Central memory CD4-positive, alpha-beta T cell (primary cell): ENCODE measurements around the gene MUC5B.
"Not testable (repeated sequence)": the region's sequence is repeated elsewhere in the genome, so short reads cannot be mapped to it uniquely, and the experiment has no call there.

Experiments used
- DNase-seq: peaks from one replicate; pipeline ENCODE4 v3.0.0; 2022

The MUC5B gene

GRCh38 chr11:1234054-1234720, 11.3 kb downstream of the MUC5B start:
- DNase-seq: no peak

- no peak for DNase-seq
Observed at GRCh38 chr11:1234771-1235305, 12.0 kb downstream of the MUC5B start.

DNA sequence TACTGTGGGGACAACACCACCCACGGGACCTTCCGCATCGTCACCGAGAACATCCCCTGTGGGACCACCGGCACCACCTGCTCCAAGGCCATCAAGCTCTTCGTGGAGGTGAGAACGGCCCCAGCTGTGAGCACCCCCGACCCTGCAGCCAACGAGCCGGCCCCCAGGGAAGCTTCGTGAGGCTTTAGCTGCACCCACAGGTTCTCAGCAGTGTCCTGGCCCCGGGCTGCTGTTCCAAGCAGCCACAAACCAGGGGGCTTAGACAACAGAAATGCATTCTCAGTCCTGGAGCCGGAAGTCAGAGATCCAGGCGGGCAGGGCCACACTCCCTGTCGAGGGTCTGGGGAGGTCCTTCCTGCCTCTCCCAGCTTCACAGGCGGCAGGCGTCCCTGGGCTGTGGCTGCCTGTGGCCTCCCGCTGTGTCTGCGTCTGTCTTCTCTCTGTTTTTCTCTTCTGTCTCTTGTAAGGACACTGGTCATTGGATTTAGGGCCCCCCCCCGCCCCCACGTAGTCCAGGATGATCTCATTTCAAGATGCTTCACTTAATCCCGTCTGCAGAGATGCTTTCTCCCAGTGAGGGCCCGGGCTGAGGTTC, 12.5 kb downstream of the MUC5B start:
- no peak for DNase-seq

DNA sequence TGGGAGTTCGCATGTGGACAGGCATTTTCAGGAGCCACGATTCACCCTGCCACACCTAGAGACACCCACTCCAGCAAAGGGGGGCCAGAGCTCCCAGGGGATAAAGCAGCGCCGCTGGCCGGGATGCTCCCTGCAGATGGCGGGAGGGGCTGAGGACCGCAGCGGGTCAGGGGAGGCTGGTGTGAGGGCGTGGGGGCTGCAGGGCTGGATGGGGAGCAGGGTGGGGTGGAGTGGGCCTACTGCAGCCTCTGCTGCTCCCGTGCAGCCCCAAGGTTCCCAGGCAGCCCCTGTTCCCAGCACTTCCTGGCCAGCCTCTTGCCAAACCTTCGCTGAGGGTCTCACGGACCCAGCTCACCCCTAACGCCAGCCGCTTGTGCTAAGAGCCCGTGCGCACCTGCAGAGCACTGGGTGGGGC, 13.0 kb downstream of the MUC5B start:
- no peak for DNase-seq

GRCh38 chr11:1236316-1237127, 13.7 kb downstream of the MUC5B start:
- no peak for DNase-seq

DNA sequence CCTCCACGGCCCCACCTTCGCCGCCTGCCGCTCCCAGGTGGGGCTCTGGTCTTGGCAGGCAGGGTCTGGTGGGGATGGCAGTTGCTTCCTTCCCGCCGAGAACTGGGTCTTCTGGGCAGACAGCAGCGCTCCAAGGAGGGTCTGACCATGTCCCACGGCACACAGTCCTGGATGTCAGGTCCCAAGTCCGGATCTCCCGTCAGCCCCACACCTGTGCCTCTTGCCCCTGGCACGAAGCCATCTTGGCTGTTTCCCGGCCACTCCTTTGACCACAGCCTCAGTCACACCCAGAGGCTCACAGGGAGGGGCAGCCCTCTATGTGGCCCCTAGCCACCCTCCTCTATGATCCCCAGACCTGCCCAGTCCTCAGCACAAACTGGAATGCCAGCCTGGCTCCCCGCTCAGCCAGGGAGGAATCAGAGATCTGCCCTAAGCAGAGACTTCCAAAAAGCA, 14.3 kb downstream of the MUC5B start:
- no peak for DNase-seq

- DNase-seq: no peak
Observed at GRCh38 chr11:1237851-1238250, 15.0 kb downstream of the MUC5B start.

- no peak for DNase-seq
Observed at GRCh38 chr11:1238767-1239595, 16.1 kb downstream of the MUC5B start.

- DNase-seq: no peak
Observed at GRCh38 chr11:1239596-1240205, 16.8 kb downstream of the MUC5B start.

DNA sequence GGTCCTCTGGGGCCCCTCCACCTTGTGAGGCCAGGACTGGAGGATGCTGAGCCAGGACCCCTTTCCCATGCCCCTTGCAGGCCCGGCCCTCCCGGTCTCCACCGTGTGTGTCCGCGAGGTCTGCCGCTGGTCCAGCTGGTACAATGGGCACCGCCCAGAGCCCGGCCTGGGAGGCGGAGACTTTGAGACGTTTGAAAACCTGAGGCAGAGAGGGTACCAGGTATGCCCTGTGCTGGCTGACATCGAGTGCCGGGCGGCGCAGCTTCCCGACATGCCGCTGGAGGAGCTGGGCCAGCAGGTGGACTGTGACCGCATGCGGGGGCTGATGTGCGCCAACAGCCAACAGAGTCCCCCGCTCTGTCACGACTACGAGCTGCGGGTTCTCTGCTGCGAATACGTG, 17.9 kb downstream of the MUC5B start:
- DNase-seq: no peak

DNA sequence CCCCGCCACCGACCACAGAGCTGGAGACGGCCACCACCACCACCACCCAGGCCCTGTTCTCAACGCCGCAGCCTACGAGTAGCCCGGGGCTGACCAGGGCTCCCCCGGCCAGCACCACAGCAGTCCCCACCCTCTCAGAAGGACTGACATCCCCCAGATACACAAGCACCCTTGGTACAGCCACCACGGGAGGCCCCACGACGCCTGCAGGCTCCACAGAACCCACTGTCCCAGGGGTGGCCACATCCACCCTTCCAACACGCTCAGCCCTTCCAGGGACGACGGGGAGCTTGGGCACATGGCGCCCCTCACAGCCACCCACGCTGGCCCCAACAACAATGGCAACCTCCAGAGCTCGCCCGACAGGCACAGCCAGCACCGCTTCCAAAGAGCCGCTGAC, 18.8 kb downstream of the MUC5B start:
- DNase-seq: no peak

- DNase-seq: no peak
Observed at GRCh38 chr11:1242289-1242688, 19.4 kb downstream of the MUC5B start.

DNA sequence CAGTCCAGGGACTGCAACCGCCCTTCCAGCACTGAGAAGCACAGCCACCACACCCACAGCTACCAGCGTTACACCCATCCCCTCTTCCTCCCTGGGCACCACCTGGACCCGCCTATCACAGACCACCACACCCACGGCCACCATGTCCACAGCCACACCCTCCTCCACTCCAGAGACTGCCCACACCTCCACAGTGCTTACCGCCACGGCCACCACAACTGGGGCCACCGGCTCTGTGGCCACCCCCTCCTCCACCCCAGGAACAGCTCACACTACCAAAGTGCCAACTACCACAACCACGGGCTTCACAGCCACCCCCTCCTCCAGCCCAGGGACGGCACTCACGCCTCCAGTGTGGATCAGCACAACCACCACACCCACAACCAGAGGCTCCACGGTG, 19.9 kb downstream of the MUC5B start:
- not testable (repeated sequence) for DNase-seq

GRCh38 chr11:1243521-1243920, 20.7 kb downstream of the MUC5B start:
- DNase-seq: not testable (repeated sequence)

- not testable (repeated sequence) for DNase-seq
Observed at GRCh38 chr11:1244557-1244956, 21.7 kb downstream of the MUC5B start.

DNA sequence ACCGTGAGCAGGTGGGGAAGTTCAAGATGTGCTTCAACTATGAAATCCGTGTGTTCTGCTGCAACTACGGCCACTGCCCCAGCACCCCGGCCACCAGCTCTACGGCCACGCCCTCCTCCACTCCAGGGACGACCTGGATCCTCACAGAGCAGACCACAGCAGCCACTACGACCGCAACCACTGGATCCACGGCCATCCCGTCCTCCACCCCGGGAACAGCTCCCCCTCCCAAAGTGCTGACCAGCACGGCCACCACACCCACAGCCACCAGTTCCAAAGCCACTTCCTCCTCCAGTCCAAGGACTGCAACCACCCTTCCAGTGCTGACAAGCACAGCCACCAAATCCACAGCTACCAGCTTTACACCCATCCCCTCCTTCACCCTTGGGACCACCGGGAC, 22.9 kb downstream of the MUC5B start:
- not testable (repeated sequence) for DNase-seq

- not testable (repeated sequence) for DNase-seq
Observed at GRCh38 chr11:1246301-1246700, 23.4 kb downstream of the MUC5B start.

- not testable (repeated sequence) for DNase-seq
Observed at GRCh38 chr11:1247026-1247425, 24.2 kb downstream of the MUC5B start.

DNA sequence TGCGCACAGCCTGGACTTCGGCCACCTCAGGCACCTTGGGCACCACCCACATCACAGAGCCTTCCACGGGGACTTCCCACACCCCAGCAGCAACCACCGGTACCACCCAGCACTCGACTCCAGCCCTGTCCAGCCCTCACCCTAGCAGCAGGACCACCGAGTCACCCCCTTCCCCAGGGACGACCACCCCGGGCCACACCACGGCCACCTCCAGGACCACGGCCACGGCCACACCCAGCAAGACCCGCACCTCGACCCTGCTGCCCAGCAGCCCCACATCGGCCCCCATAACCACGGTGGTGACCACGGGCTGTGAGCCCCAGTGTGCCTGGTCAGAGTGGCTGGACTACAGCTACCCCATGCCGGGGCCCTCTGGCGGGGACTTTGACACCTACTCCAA, 26.1 kb downstream of the MUC5B start:
- not testable (repeated sequence) for DNase-seq

- not testable (repeated sequence) for DNase-seq
Observed at GRCh38 chr11:1250411-1250810, 27.5 kb downstream of the MUC5B start.

DNA sequence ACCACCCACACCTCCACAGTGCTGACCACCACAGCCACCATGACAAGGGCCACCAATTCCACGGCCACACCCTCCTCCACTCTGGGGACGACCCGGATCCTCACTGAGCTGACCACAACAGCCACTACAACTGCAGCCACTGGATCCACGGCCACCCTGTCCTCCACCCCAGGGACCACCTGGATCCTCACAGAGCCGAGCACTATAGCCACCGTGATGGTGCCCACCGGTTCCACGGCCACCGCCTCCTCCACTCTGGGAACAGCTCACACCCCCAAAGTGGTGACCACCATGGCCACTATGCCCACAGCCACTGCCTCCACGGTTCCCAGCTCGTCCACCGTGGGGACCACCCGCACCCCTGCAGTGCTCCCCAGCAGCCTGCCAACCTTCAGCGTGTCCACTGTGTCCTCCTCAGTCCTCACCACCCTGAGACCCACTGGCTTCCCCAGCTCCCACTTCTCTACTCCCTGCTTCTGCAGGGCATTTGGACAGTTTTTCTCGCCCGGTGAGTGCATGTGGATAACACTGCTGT, 28.4 kb downstream of the MUC5B start:
- DNase-seq: no peak
